GM21360 (cell line): ENCODE measurements around the gene OR56B1.
"Not testable (repeated sequence)": the region's sequence is repeated elsewhere in the genome, so short reads cannot be mapped to it uniquely, and the experiment has no call there.

ENCODE experiments used
- ATAC-seq: cut with Tn5 transposase; IDR thresholded peaks from one replicate; pipeline ENCODE4 v1.9.1; 2021; ENCODE audit warnings: mild to moderate bottlenecking, moderate library complexity; ENCODE audit not compliant: unreplicated experiment

The OR56B1 gene, protein sequence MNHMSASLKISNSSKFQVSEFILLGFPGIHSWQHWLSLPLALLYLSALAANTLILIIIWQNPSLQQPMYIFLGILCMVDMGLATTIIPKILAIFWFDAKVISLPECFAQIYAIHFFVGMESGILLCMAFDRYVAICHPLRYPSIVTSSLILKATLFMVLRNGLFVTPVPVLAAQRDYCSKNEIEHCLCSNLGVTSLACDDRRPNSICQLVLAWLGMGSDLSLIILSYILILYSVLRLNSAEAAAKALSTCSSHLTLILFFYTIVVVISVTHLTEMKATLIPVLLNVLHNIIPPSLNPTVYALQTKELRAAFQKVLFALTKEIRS

DNA sequence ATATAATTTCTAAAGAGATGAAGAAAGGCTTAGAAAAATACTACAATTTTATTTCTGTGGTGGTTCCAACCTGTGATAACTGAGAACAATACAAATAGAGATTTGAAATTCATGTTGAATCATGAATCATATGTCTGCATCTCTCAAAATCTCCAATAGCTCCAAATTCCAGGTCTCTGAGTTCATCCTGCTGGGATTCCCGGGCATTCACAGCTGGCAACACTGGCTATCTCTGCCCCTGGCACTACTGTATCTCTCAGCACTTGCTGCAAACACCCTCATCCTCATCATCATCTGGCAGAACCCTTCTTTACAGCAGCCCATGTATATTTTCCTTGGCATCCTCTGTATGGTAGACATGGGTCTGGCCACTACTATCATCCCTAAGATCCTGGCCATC, at the start of gene OR56B1:
OR56B1 (plus strand) TSS at position 53 of the 400 bp plus-strand sequence; CDS start at position 122, 69 bp downstream.
- no peak for ATAC-seq

DNA sequence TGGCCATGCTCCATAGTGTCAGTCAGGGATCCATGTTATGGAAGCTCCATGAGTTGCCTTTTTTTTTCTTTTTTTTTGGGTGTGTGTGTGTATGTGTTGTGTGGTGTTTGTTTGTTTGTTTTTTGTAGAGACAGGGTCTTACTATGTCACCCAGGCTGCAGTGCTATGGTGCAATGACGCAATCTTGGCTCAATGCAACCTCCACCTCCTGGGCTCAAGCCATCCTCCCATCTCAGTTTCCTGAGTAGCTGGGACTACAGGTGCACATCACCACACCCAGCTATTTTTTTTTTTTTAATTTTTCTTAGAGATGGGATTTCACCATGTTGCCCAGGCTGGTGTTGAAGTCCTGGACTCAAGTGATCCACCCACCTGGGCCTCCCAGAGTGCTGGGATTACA, 47.8 kb upstream of the OR56B1 start:
- no peak for ATAC-seq

DNA sequence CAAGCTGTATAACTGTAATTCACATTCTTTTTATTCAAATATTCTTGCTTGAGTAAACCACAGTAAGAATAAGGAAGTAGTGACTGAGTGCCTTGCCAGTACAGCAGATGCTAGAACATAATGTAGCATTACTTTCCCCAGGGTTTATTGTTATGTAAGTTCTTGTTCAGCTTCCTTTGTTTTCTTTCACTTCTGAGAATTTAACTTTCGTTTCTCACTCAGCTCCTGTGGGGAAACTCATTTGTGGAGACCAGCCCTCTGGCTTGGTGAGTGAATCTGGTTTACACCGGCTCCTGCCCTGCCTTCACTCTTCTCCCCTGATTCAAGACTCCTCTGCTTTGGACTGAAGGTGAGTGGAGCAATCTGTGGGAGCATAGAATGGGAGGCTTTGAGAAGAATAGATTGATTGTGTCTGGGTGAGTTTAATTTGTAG, 46.7 kb upstream of the OR56B1 start, which contains the start of gene TRIM22:
TRIM22 (plus strand) TSS at position 240 of the 433 bp plus-strand sequence. CDS start 6,443 bp downstream, outside the sequence.
- ATAC-seq, result peak; percentile 67

DNA sequence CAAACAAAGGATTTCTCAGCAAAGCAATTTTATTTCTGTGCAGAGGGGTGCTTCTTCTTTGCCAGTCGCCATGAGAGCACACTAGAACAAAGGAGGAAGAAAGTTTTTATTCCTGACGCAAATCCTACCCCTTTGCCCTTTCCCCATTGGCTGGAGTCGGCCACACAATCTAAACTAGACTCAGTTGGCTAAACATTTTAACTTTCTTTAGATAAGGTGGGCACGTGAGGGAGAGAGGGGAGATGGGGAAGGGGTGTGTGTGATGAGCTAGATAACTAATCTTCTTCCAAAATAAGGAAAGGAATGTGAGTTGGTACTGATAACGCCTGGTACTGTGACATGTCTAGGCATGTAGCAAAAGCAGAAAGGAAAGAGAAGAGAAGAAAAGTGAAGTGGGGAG, 46.0 kb upstream of the OR56B1 start:
- ATAC-seq, result no peak

DNA sequence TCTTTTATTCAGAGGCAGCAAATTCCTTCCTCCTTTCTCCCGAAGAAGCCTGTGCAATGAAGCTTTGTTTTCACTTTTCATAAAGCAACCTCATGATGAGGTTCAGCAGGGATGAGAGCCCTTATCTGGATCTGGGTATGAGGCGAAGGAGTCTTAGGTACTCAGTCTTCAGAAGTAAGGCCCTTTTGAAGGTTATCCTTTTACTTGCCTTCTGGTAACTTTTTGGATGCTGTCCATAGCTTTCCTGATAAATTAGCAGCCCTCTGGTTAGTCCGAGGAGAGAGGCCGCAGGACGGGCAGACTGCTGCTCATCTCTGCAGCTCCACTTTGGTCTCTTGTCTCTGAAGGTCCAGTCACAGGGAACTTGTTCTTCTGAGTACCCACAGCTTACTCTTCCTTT, 45.5 kb upstream of the OR56B1 start:
- no peak for ATAC-seq

DNA sequence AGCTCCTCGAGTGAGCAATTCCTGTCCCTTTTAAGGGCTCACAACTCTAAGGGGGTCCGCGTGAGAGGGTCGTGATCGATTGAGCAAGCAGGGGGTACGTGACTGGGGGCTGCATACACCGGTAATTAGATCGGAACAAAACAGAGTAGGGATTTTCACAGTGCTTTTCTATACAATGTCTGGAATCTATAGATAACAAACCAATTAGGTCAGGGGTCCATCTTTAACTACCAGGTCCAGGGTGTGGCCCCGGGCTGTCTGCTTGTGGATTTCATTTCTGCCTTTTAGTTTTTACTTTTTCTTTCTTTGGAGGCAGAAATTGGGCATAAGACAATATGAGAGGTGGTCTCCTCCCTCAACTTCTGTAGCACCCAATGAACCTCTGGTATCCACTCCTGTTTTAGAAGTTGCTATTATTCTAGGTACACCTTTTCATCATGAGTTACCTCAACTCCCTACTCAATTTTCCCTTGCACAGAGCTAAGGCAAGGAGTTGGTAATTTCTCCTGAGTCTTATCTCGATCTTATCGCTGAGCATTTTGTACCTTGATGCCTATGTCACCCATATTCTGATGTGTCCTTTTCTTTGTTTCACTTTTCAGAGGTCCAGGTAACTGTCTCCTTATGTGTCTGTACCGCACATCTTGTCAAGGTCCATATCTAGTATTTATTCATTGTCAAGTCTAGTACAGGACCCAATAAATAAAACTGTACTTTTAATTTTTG, 44.8 kb upstream of the OR56B1 start:
- not testable (repeated sequence) for ATAC-seq

DNA sequence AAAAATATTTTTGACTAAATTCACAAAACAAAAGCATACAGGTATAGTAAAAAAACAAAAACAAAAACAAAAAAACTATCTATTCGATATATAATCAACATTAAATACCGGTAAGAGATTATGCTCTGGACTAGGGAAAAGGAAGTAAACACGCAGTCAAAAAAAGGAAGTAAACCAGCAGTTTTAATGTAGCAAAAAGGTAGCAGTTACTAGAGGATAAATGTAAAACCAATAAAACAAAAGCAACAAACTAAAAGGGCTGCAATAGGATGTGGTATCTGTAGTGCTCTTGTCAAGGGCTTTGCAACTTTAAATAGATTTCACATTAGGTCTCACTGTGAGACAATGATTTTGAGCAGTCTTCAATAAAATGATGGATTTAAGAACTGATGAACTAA, 44.3 kb upstream of the OR56B1 start:
- ATAC-seq, result no peak

DNA sequence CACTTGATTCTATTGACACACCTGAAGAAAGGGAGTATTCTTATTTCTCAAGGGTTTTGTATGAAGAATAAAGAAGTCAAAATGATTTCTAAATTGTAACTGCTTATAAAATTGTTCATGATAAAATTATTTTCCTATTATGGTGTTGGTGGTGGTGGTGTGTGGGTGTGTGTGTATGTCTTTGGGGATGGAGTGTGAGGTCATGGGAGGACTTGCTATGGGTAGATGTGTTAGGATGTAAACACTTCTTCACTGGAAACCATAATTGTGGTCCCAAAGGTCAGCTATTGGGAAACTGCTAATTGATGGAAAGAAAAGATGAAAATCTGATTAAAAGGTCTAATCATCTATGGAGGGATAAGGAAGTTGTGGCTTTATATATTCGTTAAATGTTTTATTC, 41.6 kb upstream of the OR56B1 start:
- no peak for ATAC-seq

DNA sequence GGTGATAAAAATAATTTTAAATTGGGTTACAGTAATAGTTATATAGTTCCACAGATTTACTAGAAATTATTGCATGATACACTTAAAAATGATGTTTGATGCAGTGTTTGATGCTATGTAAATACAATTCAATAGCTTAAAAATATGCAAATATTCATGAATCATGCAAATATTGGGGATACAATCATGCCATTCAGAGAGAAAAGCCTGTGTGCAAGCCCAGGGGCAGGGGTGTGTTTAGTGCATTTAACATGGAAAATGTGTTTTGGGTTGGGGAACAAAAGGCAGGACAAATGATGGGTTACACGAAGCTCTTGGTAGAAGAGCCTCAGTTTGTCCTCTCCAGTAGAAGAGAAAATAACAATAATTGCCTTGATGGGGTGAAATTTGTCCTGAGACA, 40.7 kb upstream of the OR56B1 start:
- no peak for ATAC-seq

DNA sequence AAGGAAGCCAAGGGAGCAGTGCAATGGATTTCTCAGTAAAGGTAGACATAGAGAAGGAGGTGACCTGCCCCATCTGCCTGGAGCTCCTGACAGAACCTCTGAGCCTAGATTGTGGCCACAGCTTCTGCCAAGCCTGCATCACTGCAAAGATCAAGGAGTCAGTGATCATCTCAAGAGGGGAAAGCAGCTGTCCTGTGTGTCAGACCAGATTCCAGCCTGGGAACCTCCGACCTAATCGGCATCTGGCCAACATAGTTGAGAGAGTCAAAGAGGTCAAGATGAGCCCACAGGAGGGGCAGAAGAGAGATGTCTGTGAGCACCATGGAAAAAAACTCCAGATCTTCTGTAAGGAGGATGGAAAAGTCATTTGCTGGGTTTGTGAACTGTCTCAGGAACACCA, 40.0 kb upstream of the OR56B1 start:
- ATAC-seq, result no peak

DNA sequence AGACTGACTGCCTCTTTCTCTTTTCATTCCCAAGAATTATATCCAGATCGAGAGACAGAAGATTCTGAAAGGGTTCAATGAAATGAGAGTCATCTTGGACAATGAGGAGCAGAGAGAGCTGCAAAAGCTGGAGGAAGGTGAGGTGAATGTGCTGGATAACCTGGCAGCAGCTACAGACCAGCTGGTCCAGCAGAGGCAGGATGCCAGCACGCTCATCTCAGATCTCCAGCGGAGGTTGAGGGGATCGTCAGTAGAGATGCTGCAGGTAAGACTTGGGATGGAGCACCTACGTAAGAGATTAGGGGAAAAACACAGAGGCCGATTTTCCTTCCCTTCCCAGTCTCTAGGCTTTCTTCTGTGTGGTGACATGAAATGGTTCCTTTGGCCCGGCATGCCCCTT, 38.0 kb upstream of the OR56B1 start:
- ATAC-seq, result no peak

DNA sequence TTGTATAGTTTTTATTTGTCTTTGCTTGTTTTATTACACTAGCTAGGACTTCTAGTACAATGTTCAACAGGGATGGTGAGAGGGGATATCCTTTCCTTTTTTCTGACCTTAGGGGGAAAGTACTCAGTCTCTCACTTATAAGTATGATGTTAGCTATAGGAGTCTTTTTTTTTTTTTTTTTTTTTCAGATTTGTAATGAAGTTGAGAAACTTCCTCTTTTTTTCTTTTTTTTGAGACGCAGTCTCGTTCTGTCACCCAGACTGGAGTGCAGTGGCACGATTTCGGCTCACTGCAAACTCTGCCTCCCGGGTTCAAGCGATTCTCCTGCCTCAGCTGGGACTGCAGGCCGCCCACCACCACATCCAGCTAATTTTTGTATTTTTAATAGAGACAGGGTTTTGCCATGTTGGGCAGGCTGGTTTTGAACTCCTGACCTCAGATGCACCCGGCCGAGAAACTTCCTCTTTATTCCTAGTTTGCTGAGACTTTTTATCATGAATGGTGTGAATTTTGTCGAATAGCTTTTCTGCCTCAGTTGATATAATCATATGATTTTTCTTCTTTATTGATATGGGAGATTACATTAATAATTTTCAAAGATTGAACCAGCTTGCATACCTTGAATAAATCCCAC, 35.7 kb upstream of the OR56B1 start:
- no peak for ATAC-seq

DNA sequence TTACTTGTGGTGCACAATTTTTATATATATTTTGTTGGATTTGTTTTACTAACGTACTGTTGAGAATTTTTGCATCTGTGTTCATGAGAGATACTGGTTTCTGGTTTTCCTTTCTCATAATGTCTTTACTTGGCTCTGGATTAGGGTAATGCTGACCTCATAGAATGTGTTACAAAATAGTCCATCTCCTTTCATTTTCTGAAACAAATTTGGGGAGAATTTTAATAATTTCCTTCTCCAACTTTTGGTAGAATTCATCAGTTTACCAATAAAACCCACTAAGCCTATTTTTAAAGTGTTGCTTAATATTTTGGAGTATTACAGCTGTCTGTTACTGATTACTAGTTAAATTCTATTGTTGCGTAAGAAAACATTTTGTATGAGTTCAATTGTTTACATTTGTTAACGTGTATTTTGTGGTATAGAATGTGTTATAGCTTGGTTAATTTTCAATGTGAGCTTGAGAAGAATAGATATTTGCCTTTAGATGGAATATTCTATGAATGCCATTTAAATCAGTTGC, 35.1 kb upstream of the OR56B1 start:
- no peak for ATAC-seq

DNA sequence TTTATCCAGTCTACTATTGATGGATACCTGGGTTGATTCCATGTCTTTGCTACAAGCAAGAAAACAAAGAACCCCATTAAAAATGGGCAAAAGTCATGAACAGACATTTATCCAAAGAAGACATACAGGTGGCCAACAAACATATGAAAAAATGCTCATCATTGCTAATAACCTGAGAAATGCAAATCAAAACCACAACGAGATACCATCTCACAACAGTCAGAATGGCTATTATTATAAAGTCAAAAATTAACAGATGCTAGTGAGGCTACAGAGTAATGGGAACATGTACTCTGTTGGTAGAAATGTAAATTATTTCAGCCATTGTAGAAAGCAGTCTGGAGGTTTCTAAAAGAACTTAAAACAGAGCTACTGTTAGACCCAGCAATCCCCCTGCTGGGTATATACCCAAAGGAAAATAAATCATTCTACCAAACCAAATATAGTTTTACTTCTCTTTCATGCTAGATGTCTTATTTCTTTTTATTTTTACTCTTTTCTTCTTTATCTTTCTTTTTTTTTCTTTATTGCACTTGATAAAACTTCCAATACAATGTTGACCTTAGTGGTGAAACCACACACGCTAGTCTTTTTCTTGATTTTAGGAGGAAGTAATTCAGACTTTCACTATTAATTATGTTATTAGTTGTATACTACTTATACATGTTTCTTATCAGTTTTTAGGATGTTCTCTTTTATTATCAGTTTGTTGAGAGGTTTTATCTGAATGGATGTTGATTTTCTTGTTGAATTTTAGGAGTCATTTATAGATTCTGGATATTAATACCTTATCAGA, 32.3 kb upstream of the OR56B1 start:
- peak; percentile 36 for ATAC-seq

DNA sequence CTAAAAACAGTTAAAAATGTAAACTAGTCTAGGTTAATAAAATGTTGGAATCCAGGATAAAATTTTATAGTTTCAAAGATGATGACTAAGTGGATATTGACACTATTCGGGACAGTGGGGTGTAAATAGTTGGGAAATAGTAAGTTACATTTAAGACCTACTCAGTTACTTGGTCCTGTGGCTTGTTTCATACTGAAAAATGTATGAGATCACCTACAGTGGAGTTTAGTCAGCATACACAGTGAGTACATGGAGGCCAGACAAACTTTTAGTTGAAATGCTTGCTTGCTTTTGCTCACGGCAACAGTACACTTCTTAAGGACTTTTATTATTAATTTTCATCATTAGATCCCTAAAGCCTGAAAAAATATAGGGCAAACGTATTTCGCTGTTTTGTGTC, 30.6 kb upstream of the OR56B1 start:
- ATAC-seq, result no peak

DNA sequence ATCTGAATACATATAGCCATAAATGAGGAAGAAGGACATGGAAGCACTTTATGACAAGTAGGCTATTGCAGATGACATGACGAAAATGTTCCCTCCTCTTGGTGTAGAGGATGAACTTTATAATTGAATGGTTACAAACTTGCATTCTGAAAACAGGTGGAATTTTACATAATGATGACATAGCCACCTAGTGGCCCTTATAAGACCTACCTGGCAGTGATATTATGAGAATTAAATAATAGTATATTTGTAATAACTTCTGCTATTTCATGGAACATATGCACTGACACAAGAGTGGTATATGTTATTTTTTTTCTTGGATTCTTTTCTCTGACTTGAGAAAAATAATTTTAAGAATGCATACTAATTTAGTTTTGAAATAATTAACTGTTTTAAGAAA, 23.7 kb upstream of the OR56B1 start:
- ATAC-seq, result no peak

DNA sequence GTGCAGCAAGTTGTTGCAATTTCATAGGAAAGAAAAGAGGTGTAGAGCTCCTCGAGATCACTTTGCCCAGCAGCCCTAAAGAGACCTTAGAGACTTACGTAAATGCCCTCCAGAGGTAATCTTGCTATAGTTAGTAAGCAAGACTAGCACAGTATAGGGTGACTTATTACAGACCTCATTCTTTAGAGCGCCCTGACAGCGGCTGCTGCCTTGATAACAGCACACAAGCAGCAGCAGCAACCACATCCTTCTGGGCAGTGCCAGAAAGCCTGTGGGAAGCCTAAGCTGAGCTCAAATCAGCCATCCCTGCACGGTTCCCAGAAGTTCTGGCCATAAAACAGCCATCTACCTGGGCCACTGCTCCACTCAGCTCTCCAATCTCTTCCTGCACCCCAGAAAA, 22.6 kb upstream of the OR56B1 start:
- no peak for ATAC-seq

DNA sequence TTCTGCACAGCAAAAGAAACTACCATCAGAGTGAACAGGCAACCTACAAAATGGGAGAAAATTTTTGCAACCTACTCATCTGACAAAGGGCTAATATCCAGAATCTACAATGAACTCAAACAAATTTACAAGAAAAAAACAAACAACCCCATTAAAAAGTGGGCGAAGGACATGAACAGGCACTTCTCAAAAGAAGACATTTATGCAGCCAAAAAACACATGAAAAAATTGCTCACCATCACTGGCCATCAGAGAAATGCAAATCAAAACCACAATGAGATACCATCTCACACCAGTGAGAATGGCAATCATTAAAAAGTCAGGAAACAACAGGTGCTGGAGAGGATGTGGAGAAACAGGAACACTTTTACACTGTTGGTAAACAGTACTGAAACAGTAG, 19.7 kb upstream of the OR56B1 start:
- not testable (repeated sequence) for ATAC-seq

DNA sequence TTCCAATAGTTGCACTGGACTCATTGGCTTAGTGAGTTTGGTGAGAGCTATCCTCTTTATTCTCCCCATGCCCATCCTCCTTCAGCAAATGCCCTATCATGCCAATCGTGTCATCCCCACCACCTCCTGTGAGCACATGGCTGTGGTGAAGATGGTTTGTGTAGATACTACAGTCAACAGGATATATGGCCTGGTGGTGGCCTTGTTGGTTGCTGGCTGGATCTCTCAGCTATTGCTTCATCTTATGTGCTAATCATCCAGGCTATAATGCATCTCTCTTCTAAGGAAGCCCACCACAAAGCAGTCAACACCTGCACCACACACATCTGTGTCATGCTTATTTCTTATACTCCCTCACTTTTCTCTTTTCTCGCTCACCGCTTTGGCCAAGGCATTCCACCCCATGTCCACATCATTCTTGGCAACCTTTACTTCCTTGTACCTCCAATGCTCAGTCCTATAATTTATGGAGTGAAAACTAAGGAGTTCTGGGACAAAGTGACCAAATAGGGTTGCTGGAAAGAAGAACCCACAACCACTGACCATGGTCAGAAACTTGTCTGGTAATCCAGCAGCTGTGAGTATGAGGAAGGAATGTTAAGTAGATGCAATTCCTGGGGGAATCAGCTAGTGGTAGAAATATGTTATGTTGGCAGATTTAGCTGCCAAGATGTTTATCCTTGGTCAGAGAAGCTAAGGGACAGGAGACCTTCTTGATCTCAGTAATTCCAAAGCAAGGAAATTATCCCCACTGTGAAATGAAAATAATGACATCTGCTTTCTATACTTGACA, 16.3 kb upstream of the OR56B1 start:
- no peak for ATAC-seq

DNA sequence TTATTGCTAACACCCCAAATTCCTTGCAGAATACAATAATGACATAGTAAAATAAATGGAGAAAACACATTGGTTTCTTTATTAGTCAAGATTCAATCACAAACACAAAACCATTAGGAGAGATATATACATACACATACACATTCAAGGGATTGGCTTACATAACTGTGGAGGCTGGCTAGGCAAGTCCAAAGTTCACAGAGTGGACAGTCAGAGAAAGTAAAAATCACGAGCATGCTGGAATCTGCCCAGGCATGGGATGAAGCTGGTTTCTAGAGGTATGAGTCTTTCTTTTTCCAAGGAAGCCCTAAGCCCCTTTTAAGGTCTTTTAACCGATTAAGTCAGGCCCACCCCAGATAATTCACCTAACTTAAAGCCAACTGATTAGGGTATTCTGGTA, 13.6 kb upstream of the OR56B1 start:
- no peak for ATAC-seq
